Pancreas (tissue), 10 donors: Measurements from ENCODE around the gene EDIL3. TPM values are rescaled to one million over a fixed set of nuclear protein-coding genes. Genes with fewer than 3 reads are reported as not detected.

ENCODE experiments used
- ATAC-seq, 4 donors: fragments of 200-7000 bp; cut with Tn5 transposase; one replicate each; pipeline versions ENCODE4 v1.8.0 to v1.9.1; 2020; ENCODE audit warnings: mild to moderate bottlenecking in 4 of 4, moderate library complexity in 4 of 4
- DNase-seq, 6 donors: peaks; one replicate each; pipeline ENCODE4 v3.0.0-alpha.2; 2020
- FAIRE-seq: peaks from 2 replicates; lab custom pipeline; 2012; peaks lifted over from hg19 to GRCh38; lab: Jason Lieb, UNC
- H3K27ac ChIP-seq, 4 donors: fragments of 200-600 bp; sonication (generic); 1 replicate in 3 of 4; 2 replicates in 1 of 4; pipeline versions ENCODE4 v1.5.0 to v1.8.0; 2020
- H3K27me3 ChIP-seq, 4 donors: fragments of 200-600 bp; one replicate each; pipeline ENCODE4 v1.8.0; 2021
- H3K36me3 ChIP-seq, 3 donors: fragments of 200-600 bp; sonication (generic) in 1 of 3; one replicate each; pipeline versions ENCODE4 v1.5.0 to v1.8.0; 2020 to 2021
- H3K4me1 ChIP-seq, 3 donors: fragments of 200-600 bp; one replicate each; pipeline ENCODE4 v1.8.0; 2021
- H3K4me3 ChIP-seq, 4 donors: fragments of 200-600 bp; sonication (generic) in 2 of 4; one replicate each; pipeline versions ENCODE4 v1.5.0 to v1.8.0; 2020 to 2021
- H3K9me3 ChIP-seq, 4 donors: fragments of 200-600 bp; one replicate each; pipeline ENCODE4 v1.8.0; 2021
- CTCF ChIP-seq, 4 donors: fragments of 200-600 bp; sonication (generic) in 3 of 4; IDR thresholded peaks; one replicate each; pipeline versions ENCODE4 v1.5.0 to v1.8.0; 2021; ENCODE audit warnings: antibody characterized with exemption in 4 of 4
- WGBS, 2 donors: extraction: QIAGEN DNeasy Blood & Tissue Kit; methylation state at CpG; one replicate each; pipeline ENCODE4 v1.1.7; 2013; 5-methylcytosine and 5-hydroxymethylcytosine counted together
- intact Hi-C, 3 donors: fragments of 100-400 bp; cut with DNase I; formaldehyde crosslinking; loops; one replicate each; pipeline versions ENCODE4 v1.11.1 to v1.14.2; 2022
- polyA plus RNA-seq, 2 donors: library from polyadenylated mRNA; stranded (reverse); fragments of 200-250 nt; gene quantifications; one replicate each; pipeline ENCODE4 v1.2.3, GENCODE V29; 2013
- total RNA-seq, 6 donors: library from RNA; stranded (reverse); fragmentation: NEBNext Ultra II Directional in 4 of 6; extraction: Animal tissue kit (Norgen Biotek cat#: 25700) in 4 of 6; gene quantifications; one replicate each; pipeline versions ENCODE4 v1.2.1 to v1.2.4, GENCODE V29; 2021 to 2023
- donor health status: healthy with polysubstance abuse.
- donor health status: DM: no; HTN: no; CAD: no; lungs with moderate emphysema.
- donor health status: DM: no; HTN: no; CAD: no.
- donor health status: control.
- donor health status: control.
- donor health status: Bipolar disorder and iron deficiency.
- donor health status: DM: yes; HTN: yes; CAD: no.
- donor health status: DM: no; HTN: no; CAD: no.
- donor health status: DM: no; HTN: no; CAD: no.
- donor health status: DM: yes; HTN: yes; CAD: no.

EDIL3 gene
- total and polyA plus RNA-seq, 8 donors, result 0.63 to 9.7 (median 1.7) TPM

- intact Hi-C loops, result no loop called here
- no peak for ATAC-seq
- Histone ChIP-seq H3K9me3 (no peaks in the 10 kb centered on the region), H3K36me3 (no peaks in the 10 kb centered on the region), H3K4me1 (no peaks in the 10 kb centered on the region), H3K27me3 (no peaks in the 10 kb centered on the region), H3K4me3 (no peak overlapping the region), H3K27ac (no peak overlapping the region)
- no peak for TF ChIP-seq CTCF (IDR thresholded peaks at IDR 0.05)
- 51 to 54% methylated on average over 2 of the region's 2 CpGs for WGBS, 2 donors
- no peak for DNase-seq
- no peak for FAIRE-seq
Observed at GRCh38 chr5:83891261-83891660, 493.4 kb downstream of the EDIL3 start.
